HG02852 (cell line): Measurements from ENCODE around the gene NELFA.
"Not testable (repeated sequence)": the region's sequence is repeated elsewhere in the genome, so short reads cannot be mapped to it uniquely, and the experiment has no call there.

Experiments used
- ATAC-seq: cut with Tn5 transposase; IDR thresholded peaks from one replicate; pipeline ENCODE4 v1.9.1; 2021; ENCODE audit warnings: mild to moderate bottlenecking, moderate library complexity; ENCODE audit not compliant: unreplicated experiment

The NELFA gene

GRCh38 chr4:2041239-2042130 is 32.7 kb upstream of the NELFA start:
- ATAC-seq, result peak; percentile 81

- no peak for ATAC-seq
Measured at GRCh38 chr4:2040391-2041238, 31.8 kb upstream of the NELFA start.

DNA sequence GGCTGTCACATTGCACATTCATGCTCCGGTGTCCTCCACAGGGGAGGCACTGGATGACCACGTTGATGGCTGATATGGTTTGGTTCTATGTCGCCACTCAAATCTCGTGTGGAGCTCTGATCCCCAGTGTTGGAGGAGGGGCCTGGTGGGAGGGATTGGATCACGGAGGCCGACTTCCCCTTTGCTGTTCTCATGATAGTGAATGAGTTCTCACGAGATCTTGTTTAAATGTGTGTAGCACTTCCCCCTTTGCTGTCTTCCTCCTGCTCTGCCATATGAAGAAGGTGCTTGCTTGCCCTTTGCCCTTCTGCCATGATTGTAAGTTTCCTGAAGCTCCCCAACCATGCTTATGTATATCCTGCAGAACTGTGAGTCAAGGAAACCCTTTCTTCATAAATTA is 28.1 kb upstream of the NELFA start:
- no peak for ATAC-seq

GRCh38 chr4:2036327-2036726 is 27.6 kb upstream of the NELFA start:
- ATAC-seq, result no peak

DNA sequence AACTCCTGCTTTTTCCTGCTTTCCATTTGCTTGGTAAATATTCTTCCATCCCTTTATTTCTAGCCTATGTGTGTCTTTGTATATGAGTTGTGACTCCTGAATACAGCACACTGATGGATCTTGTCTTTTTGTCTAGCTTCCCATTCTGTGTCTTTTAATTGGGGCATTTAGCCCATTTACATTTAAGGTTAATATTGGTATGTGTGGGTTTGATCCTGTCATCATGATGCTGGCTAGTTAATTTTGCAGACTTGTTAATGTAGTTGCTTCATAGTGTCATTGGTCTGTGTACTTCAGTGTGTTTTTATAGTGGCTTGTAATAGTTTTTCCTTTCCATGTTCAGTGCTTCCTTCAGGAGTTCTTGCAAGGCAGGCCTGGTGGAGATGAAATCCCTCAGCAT is 22.4 kb upstream of the NELFA start:
- not testable (repeated sequence) for ATAC-seq

- ATAC-seq, result not testable (repeated sequence)
Measured at GRCh38 chr4:2027120-2027519, 18.3 kb upstream of the NELFA start.

DNA sequence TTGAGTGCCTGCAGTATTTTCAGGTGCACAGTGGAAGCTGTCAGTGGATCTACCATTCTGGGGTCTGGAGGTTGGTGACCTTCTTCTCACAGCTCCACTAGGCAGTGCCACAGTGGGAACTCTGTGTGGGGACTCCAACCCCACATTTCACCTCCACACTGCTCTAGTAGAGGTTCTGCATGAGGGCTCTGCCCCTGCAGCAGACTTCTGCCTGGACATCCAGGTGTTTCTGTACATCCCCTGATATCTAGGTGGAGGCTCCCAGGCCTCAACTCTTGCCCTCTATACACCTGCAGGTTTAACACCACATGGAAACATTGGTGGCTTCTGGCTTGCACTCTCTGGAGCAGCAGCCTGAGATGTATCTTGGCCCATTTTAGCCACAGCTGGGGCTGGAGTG is 17.0 kb upstream of the NELFA start:
- ATAC-seq, result no peak

DNA sequence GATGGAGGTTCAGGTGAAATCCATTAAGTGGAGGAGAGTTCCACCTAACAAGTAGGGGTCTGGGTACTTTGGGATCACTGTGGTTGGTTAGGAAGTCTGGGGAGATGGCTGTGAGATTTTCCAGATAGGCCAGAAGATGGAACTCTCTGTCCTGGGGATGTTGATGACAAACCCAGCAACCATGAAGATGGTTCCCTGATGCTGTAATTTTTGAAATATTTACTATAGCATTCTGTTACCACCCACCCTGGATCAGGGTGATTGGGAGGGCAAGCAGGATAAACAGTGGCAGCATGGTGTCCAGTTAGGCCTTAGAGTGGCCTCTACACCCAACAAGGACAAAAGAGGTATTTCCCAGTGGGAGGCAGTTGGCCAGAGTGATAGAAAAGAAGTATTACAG is 15.9 kb upstream of the NELFA start:
- ATAC-seq, result no peak

DNA sequence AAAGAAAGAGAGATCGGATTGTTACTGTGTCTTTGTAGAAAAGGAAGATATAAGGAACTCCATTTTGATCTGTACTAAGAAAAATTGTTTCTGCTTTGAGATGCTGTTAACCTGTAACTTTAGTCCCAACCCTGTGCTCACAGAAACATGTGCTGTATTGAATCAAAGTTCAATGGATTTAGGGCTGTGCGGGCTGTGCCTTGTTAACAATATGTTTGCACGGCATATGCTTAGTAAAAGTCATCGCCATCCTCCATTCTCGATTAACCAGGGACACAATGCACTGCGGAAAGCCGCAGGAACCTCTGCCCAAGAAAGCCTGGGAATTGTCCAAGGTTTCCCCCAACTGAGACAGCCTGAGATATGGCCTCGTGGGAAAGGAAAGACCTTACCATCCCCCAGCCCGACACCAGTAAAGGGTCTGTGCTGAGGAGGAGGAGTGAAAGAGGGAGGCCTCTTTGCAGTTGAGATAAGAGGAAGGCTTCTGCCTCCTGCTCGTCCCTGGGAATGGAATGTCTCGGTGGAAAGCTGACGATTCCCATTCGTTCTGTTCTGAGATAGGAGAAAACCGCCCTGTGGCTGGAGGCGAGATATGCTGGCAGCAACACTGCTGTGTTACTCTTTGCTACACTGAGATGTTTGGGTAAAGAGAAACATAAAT is 12.7 kb upstream of the NELFA start:
- ATAC-seq, result not testable (repeated sequence)

DNA sequence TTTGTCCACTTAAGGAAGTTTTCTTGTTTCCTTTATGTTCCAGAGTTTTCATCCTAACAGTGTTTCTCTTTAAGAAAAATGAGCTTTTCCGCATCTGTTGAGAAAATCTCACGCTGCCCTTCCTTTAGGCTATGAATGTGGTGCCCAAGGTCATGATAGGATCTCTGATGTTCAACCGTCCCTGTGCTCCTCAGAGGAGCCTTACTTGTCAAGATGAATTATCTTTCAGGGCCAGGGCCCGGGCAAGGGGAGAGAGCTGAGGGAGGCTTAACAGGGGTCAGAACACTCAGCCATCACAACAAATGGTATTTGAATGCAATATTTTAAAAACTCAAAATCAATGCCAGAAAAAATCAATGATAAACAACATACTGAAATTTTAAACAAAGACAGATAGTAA is 6.2 kb upstream of the NELFA start:
- no peak for ATAC-seq

GRCh38 chr4:2011583-2011982 is 2.8 kb upstream of the NELFA start:
- no peak for ATAC-seq

DNA sequence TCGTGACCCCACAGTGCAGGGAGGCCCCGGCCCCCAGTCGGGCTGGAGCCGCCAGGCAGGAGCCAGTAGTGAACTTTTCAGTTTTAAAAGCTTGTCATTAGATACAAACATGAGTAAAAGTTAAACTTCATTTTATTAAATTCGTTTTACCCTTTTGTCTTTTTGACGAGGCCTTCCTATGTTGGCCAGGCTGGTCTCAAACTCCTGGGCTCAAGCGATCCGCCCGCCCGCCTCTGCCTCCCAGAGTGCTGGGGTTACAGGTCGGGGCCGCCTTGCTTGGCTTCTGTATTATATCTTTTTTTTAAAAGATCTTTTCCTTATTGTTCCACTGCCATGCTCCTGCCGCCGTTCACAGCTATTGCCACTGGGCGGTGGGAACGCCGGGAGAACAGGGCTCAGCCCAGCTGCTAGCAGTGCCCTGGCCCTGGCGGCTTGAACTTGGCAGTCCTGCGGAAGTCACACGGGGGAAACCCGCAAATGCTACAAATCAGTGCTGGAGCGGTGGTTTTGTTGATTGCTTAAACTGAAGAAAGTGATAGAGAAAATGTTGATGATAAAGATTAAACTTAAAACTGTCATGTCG is 968 bp upstream of the NELFA start:
- ATAC-seq, result no peak

GRCh38 chr4:2008671-2008920 is 178 bp downstream of the NELFA start:
- ATAC-seq, result no peak

DNA sequence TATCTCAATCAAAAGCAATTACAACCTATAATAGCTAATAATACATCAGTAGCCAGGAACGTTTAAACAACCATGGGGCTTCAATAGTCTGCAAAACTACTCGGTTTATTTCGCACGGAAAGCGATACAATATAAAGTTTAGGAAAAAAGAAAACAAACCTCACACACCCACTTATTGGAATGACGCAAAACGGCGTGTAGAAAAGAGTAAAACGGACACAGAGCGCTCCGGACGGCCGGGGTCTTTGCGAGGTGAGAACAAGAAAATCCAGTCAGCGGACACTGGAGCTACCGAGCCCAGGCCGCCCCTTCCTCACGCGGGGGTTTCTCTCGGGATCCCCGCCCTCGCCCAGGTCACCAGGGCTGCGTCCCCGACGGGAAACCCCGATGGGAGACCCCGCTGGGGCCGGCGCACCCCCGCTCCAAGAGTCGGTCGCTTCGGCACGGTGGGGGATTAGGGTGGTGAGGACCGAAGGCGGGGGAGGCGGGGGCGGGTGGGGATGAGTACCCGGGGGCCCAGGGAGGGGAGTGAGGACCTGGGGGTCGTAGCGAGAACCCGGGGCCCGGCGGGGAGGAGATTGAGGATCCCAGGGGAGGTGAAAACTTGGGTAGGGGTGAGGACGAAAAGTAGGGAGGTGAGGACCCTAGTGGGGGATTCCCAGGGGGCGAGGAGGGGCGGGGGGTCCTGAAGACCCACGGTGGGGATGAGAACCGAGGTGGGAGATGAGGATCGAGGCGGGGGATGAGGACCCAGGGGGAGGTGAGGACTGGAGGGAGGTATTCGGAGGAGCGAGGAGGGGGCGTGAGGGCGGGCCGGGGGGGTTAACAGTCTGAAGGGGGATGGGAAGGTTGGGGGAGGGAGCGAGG is 737 bp downstream of the NELFA start:
- ATAC-seq, result no peak

- no peak for ATAC-seq
Measured at GRCh38 chr4:2006956-2007653, 1.7 kb downstream of the NELFA start.

DNA sequence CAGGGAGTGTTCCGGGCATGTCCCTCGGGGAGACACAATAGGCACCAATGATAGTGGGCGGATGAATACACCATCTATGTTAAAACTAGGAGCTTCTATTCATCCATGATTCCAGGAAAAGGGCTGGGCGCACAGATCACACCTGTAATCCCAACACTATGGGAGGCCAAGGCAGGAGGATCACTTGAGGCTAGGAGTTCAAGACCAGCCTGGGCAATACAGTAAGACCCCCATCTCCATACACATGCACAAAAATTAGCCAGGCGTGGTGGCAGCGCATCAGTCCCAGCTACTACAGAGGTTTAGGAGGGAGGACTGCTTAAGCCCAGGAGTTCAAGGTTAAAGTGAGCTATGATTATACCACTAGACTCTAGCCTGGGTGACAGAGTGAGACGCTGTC is 2.4 kb downstream of the NELFA start:
- ATAC-seq, result no peak

- not testable (repeated sequence) for ATAC-seq
Measured at GRCh38 chr4:2003361-2003760, 5.4 kb downstream of the NELFA start.

DNA sequence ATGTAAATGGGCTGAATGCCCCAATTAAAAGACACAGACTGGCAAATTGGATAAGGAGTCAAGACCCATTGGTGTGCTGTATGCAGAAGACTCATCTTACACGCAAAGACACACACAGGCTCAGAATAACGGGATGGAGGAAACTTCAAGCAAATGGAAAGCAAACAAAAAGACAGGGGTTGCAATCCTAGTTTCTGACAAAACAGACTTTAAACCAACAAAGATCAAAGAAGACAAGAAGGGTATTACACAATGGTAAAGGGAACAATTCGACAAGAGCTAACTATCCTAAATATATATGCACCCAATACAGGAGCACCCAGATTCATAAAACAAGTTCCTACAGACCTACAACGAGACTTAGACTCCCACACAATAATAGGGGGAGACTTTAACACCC is 9.5 kb downstream of the NELFA start:
- not testable (repeated sequence) for ATAC-seq

- ATAC-seq, result no peak
Measured at GRCh38 chr4:1998296-1998695, 10.5 kb downstream of the NELFA start.

DNA sequence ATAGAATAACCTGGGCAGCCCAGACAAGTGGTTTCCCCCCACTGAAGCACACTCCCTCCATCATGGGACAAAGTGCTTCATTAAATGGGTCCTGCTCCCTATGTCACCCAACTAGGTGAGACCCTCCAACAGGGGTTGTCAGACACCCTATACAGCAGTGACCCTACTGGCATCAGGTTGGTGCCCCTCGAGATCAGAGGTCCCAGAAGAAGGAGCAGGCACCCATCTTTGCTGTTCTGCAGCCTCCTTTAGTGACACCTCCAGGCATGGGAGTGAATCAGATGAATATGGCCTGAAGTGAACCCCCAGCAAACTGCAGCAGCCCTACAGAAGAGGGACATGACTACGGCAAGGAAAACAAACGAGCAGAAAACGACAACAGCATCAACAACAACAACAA is 11.1 kb downstream of the NELFA start:
- no peak for ATAC-seq
